Sigmoid colon (tissue), 4 donors: ENCODE results near the gene CDC25A.

ENCODE experiments used
- CTCF ChIP-seq, 4 experiments: fragments of 450-650 bp in 3 of 4; fragments of 200-600 bp in 1 of 4; IDR thresholded peaks; one replicate each; pipeline ENCODE4 v1.5.1; 2016 to 2019; ENCODE audit warnings: antibody characterized with exemption in 4 of 4, mild to moderate bottlenecking in 3 of 4, moderate library complexity in 2 of 4
- POLR2A ChIP-seq, 2 donors: fragments of 450-650 bp; IDR thresholded peaks; one replicate each; pipeline ENCODE4 v1.6.1; 2016; ENCODE audit warnings: antibody characterized with exemption in 2 of 2, mild to moderate bottlenecking in 2 of 2, moderate library complexity in 2 of 2
- POLR2AphosphoS5 ChIP-seq, 4 donors: sonication (generic); formaldehyde crosslinking; IDR thresholded peaks; one replicate each; pipeline ENCODE4 v1.6.1; 2017; ENCODE audit warnings: antibody characterized with exemption in 4 of 4

GRCh38 chr3:48178072-48178471 is 10.1 kb downstream of the CDC25A start:
- TF ChIP-seq CTCF (IDR thresholded peaks at IDR 0.05) (no peak), POLR2AphosphoS5 (IDR thresholded peaks at IDR 0.05) (no peak), POLR2A (IDR thresholded peaks at IDR 0.05) (no peak)
